Measurements from ENCODE around the gene VWC2. TPM values are rescaled to one million over a fixed set of nuclear protein-coding genes. Genes with fewer than 3 reads are reported as not detected.

VWC2 gene
- total RNA-seq, 1 experiment from 2014 or later: not detected

DNA sequence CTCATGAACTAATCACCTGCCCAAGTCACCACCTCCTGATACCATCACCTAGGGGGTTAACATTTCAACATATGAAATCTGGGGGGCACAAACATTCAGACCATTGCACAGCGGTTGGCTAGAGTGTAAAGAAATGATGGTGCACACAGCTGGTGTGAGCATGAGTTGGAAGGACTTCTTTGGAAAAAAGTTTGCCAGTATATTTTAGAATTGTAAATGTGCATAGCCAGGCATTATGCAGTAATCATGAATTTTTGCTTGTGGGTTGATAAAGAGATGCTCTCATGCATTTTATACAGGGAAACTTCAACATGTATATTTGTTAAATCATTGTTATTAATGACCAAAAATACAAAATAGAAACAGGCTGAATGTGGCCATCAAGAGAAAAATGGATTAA is 100.0 kb downstream of the VWC2 start:
- ChIA-PET POLR2A (no interaction called here), CTCF (interaction anchor here (0.7 kb wide), 1 partner anchor 1673 kb away, joined by 3 read pairs; no protein-coding TSS in a partner anchor)
- H3K4me3 Mint-ChIP-seq (ENCODE audit: unreplicated experiment): no peak overlapping the region
- no peak overlapping the region for H3K27ac Mint-ChIP-seq (ENCODE audit: low read depth, unreplicated experiment)
- no peaks in the 10 kb centered on the region for H3K9me3 Mint-ChIP-seq (ENCODE audit: unreplicated experiment)
- TF ChIP-seq, protein P1, sequence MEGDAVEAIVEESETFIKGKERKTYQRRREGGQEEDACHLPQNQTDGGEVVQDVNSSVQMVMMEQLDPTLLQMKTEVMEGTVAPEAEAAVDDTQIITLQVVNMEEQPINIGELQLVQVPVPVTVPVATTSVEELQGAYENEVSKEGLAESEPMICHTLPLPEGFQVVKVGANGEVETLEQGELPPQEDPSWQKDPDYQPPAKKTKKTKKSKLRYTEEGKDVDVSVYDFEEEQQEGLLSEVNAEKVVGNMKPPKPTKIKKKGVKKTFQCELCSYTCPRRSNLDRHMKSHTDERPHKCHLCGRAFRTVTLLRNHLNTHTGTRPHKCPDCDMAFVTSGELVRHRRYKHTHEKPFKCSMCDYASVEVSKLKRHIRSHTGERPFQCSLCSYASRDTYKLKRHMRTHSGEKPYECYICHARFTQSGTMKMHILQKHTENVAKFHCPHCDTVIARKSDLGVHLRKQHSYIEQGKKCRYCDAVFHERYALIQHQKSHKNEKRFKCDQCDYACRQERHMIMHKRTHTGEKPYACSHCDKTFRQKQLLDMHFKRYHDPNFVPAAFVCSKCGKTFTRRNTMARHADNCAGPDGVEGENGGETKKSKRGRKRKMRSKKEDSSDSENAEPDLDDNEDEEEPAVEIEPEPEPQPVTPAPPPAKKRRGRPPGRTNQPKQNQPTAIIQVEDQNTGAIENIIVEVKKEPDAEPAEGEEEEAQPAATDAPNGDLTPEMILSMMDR (IDR thresholded peaks at IDR 0.05; ENCODE audit: unreplicated experiment): no peak
- H3K27me3 Mint-ChIP-seq (ENCODE audit: insufficient read depth, unreplicated experiment): no peaks in the 10 kb centered on the region
- no peaks in the 10 kb centered on the region for H3K36me3 Mint-ChIP-seq (ENCODE audit: insufficient read depth, unreplicated experiment)
- H3K4me1 Mint-ChIP-seq (ENCODE audit: insufficient read depth, unreplicated experiment): peaks cover 5% of the 10 kb centered on the region
- DNase-seq (ENCODE audit: unreplicated experiment): no peak
- intact Hi-C loops (cut with micrococcal nuclease): no loop called here
- no TSS peak for BruUV-seq (replicated peaks)

DNA sequence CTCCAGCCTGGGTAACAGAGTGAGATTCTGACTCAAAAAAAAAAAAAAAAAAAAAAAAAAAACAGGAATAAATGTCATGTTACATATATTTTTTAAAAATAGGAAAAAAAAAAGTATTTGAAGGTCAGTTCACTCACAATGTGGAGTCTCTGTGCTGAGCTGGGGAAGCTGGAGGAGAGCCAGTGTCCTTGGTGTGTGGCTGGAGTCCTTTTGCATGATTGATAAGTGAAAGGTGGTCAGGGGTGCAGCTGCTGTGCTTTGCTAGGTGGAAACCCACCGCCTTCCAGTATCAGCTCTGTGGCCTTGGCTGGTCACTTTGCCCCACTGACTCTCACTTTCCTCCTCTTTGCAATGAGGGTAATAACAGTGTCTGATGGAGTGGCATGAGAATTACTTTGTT is 101.9 kb downstream of the VWC2 start:
- no peak for DNase-seq (ENCODE audit: unreplicated experiment)
- Mint-ChIP-seq H3K27me3 (ENCODE audit: insufficient read depth, unreplicated experiment) (no peaks in the 10 kb centered on the region), H3K27ac (ENCODE audit: low read depth, unreplicated experiment) (no peak overlapping the region), H3K4me1 (ENCODE audit: insufficient read depth, unreplicated experiment) (peaks cover 12% of the 10 kb centered on the region), H3K36me3 (ENCODE audit: insufficient read depth, unreplicated experiment) (no peaks in the 10 kb centered on the region), H3K9me3 (ENCODE audit: unreplicated experiment) (no peaks in the 10 kb centered on the region), H3K4me3 (ENCODE audit: unreplicated experiment) (no peak overlapping the region)
- intact Hi-C loops (cut with micrococcal nuclease): no loop called here
- ChIA-PET POLR2A (interaction anchor here (0.6 kb wide), 1 partner anchor 1540 kb away, joined by 4 read pairs; no protein-coding TSS in a partner anchor), CTCF (no interaction called here)
- TF ChIP-seq, protein P1 (IDR thresholded peaks at IDR 0.05; ENCODE audit: unreplicated experiment): no peak
- BruUV-seq (replicated peaks): no TSS peak

DNA sequence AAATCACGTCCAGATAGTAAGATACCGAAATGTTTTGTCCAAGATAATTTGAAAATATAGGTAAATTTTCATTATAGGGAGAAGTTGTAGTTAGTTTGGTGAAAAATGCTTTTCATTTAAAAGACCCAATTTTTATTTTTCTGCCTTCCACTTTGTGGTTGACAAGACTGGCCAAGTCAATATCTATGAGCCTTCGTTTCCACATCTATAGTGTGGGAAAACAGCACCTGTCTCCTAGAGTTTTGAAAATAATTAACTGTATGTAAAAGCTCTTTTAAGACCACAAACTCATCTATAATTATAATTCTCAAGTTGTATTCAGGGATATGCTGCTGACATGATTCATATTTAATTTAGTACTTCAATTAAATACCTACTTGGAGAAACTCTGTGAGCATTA is 102.8 kb downstream of the VWC2 start:
- CTCF ChIA-PET: interaction anchor here (0.7 kb wide), 1 partner anchor 1577 kb away, joined by 3 read pairs; no protein-coding TSS in a partner anchor
- Mint-ChIP-seq H3K27ac (ENCODE audit: low read depth, unreplicated experiment) (no peak overlapping the region), H3K4me3 (ENCODE audit: unreplicated experiment) (no peak overlapping the region), H3K36me3 (ENCODE audit: insufficient read depth, unreplicated experiment) (no peaks in the 10 kb centered on the region), H3K27me3 (ENCODE audit: insufficient read depth, unreplicated experiment) (no peaks in the 10 kb centered on the region), H3K4me1 (ENCODE audit: insufficient read depth, unreplicated experiment) (peaks cover 12% of the 10 kb centered on the region), H3K9me3 (ENCODE audit: unreplicated experiment) (no peaks in the 10 kb centered on the region)
- POLR2A ChIA-PET: no interaction called here
- no TSS peak for BruUV-seq (replicated peaks)
- no peak for DNase-seq (ENCODE audit: unreplicated experiment)
- intact Hi-C loops (cut with micrococcal nuclease): no loop called here
- TF ChIP-seq, protein P1 (IDR thresholded peaks at IDR 0.05; ENCODE audit: unreplicated experiment): no peak

DNA sequence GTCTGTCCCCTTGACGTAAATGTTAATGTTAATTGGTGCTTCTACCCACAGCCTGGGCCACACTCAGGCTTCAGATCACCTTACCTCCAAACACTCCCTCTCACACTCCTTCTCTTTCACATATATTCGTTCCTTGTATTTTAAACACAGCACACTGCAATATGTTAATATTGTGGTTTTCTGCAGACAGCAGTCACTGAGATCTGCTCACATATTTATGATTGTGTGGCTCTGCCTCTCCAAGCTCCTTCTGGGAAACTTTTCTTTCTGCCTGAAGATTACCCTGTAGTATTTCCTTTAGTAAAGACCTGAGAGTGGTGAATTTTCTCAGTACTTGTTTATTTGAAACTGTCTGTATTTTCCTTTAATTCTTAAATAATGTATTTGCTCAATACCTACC is 104.7 kb downstream of the VWC2 start:
- no peak for DNase-seq (ENCODE audit: unreplicated experiment)
- no TSS peak for BruUV-seq (replicated peaks)

More for the DNA sequence above, 104.7 kb downstream of the VWC2 start:
- ChIA-PET CTCF (interaction anchor here (0.7 to 0.9 kb wide), 2 partner anchors 538 to 980 kb away, joined by 3 read pairs; no protein-coding TSS in a partner anchor), POLR2A (interaction anchor here (0.6 kb wide), 1 partner anchor 32 kb away, joined by 4 read pairs; no protein-coding TSS in a partner anchor)
- no peak overlapping the region for H3K27ac Mint-ChIP-seq (ENCODE audit: low read depth, unreplicated experiment)
- no peaks in the 10 kb centered on the region for H3K27me3 Mint-ChIP-seq (ENCODE audit: insufficient read depth, unreplicated experiment)
- intact Hi-C loops (cut with micrococcal nuclease): no loop called here
- H3K36me3 Mint-ChIP-seq (ENCODE audit: insufficient read depth, unreplicated experiment): no peaks in the 10 kb centered on the region
- TF ChIP-seq, protein P1 (IDR thresholded peaks at IDR 0.05; ENCODE audit: unreplicated experiment): no peak
- H3K9me3 Mint-ChIP-seq (ENCODE audit: unreplicated experiment): peaks cover 7% of the 10 kb centered on the region
- no peak overlapping the region for H3K4me3 Mint-ChIP-seq (ENCODE audit: unreplicated experiment)
- peaks cover 12% of the 10 kb centered on the region for H3K4me1 Mint-ChIP-seq (ENCODE audit: insufficient read depth, unreplicated experiment)
